ENCODE results near the gene KCNK15.

GRCh38 chr20:44771172-44771535 lies 25.5 kb downstream of the KCNK15 start:
- TF ChIP-seq CTCF (IDR thresholded peaks at IDR 0.05) (no peak), POLR2A (IDR thresholded peaks at IDR 0.05) (no peak)

All from thyroid gland (tissue), 4 donors.